Measurements from ENCODE around the gene DPP8.

DNA sequence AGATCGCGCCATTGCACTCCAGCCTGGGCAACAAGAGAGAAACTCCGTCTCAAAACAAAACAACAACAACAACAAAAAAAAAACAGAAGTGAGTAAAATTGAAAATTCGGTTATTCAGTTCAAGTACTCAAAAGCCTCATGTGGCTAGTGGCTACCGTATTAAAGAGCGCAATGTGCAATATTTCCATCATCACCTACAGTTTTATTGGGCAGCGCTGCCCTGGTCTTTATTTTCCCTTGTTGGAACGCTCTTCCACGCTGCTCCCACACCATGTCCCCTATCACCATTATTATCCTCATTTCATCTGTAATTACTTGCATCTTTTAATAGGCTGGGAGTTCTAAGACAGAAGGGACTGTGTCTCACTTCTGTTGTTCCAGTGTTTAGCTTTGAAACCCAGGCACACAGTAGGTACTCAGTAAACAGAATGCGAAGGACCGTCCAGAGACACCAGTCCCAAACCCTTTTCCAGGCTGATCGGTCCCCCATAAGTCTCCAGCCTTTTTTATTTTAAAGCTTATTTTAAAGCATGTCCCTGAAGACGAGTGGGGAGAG, 12.4 kb upstream of the DPP8 start:
- TF ChIP-seq EP300 (IDR thresholded peaks at IDR 0.05; ENCODE audit: borderline replicate concordance in 1 of 2, control insufficient read depth in 1 of 2, low read depth in 2 of 2, low read length in 2 of 2) (no peak), NFXL1 (IDR thresholded peaks at IDR 0.05; ENCODE audit: borderline replicate concordance) (no peak), TCF12 (IDR thresholded peaks at IDR 0.05; ENCODE audit: low read depth, low read length) (no peak)
- TF ChIP-seq, protein P1, sequence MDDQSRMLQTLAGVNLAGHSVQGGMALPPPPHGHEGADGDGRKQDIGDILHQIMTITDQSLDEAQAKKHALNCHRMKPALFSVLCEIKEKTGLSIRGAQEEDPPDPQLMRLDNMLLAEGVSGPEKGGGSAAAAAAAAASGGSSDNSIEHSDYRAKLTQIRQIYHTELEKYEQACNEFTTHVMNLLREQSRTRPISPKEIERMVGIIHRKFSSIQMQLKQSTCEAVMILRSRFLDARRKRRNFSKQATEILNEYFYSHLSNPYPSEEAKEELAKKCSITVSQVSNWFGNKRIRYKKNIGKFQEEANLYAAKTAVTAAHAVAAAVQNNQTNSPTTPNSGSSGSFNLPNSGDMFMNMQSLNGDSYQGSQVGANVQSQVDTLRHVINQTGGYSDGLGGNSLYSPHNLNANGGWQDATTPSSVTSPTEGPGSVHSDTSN (IDR thresholded peaks at IDR 0.05; ENCODE audit: insufficient replicate concordance, low read depth, low read length), result no peak
